Hematopoietic multipotent progenitor cell treated with erythropoietin and hydrocortisone succinate and interleukin-3 and kit ligand, for 6 days (in vitro differentiated cells): ENCODE results near the gene SCN8A.
"Not testable (repeated sequence)": the region's sequence is repeated elsewhere in the genome, so short reads cannot be mapped to it uniquely, and the experiment has no call there.

Experiments used
- DNase-seq: peaks from one replicate; pipeline ENCODE4 v3.0.0-alpha.2; 2015

The SCN8A gene

GRCh38 chr12:51591016-51591901 is at the start of gene SCN8A:
Gene SCN8A, plus strand, starts transcription at chr12:51591233. Its CDS starts 71,585 bp downstream, at chr12:51662818.
- peak; percentile 39 for DNase-seq

GRCh38 chr12:51546097-51546496 is 44.9 kb upstream of the SCN8A start:
- no peak for DNase-seq

DNA sequence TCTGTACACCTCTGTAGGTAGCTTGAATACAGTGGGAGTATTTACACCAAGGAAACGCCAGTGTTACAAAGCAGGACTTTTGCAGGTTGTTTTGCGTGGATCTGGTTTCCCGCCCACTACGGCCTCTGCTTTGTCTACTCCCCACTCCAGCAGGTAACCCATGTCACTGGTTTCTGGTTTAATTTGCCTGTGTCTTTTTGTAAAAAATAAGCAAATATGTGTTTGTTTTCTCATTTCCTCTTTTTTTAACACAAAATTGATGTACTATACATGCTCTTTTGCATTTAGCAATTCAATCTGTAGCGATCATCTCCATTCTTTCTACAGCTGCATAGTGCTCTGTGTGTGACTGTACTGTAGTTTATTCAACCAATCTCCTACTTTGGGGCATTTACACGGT is 43.4 kb upstream of the SCN8A start:
- no peak for DNase-seq

GRCh38 chr12:51548241-51548640 is 42.8 kb upstream of the SCN8A start:
- DNase-seq, result no peak

DNA sequence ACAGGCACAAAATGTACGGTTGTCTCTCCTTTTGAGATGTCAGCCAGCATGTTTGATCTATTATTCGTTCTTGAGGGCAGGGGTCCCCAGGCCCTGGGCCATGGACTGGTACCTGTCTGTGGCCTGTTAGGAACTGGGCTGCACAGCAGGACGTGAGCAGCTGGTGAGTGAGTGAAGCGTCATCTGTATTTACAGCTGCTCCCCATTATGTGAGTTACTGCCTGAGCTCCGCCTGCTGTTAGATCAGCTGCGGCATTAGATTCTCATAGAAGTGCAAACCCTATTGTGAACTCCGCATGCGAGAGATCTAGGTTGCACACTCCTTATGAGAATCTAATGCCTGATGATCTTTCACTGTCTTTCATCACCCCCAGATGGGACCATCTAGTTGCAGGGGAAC is 41.4 kb upstream of the SCN8A start:
- DNase-seq, result no peak

- not testable (repeated sequence) for DNase-seq
Observed at GRCh38 chr12:51568271-51569032, 22.6 kb upstream of the SCN8A start.

DNA sequence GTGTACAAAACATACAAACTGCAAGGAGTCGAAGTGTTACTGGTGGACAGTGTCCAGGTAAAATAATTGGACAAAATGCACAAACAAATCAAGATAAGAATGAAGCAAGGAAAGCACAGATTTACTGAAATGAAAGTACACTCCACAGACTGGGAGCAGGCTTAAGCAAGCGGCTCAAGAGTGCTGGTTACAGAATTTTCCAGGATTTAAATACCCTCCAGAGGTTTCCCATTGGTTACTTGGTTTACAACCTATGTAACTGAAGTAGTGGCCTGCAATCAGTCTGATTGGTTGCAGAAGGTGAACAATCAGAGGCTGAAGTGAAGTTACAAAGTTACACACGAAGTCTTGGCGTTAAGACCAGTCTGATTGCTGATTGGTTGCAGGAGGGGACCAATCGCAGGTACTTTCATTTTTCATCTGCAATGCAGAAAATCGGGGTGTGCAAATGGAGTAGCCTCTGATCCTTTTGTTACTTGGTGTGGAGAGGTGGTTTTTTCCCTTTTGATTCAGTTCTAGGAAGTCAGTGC is 11.6 kb upstream of the SCN8A start:
- DNase-seq, result no peak

DNA sequence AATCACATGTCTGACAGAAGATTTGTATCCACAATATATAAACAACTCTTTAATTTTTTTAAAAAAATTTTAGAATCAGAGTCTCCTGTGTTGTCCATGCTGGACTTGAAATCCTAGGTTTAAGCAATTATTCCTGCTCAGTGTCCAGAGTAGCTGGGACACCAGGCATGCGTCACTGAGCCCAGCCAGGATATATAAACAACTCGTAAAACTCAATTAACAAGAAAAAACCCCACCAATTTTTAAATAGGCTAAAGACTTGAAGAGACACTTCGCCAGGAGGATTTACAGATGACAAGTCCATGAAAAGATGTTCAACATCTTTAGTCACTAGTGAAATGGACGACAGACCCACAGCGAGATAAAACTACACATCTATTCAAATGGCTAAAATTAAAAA is 2.0 kb upstream of the SCN8A start:
- no peak for DNase-seq

- DNase-seq, result no peak
Observed at GRCh38 chr12:51589557-51590176, 1.4 kb upstream of the SCN8A start.

GRCh38 chr12:51590347-51591015 is 552 bp upstream of the SCN8A start:
- peak; percentile 78 for DNase-seq

DNA sequence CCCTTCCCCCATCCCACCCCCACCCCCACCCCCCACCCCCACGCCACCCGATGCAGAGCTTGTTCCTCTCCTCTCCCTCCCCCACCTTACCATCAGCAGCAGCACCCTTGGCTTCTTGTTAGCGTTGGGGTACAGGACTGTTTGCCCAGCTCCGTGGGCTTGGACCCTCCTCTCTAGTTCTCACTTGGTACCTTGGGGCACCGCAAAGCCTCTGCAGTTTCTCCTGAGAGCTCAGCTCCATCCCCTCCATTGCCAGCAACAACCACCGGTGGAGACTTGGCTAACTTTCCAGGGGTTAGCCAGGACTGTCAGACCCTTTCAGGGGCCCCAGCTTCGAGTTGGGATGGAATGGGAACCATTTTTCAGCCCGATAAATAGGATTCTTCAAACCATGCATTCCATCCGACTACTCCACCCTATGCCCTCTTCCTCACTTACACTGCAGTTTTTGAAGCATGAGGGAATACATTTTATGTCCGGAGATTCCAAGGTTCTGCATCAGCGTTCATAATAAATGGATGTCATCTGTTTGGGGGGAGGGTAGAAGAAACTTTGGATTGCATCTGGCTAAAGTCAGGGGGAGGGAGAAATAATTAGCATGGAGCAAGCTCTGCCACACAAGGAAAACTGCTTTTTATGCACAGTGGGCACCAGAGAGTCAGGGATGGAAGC is 1.1 kb downstream of the SCN8A start:
- no peak for DNase-seq

- DNase-seq, result no peak
Observed at GRCh38 chr12:51593021-51593420, 2.0 kb downstream of the SCN8A start.

DNA sequence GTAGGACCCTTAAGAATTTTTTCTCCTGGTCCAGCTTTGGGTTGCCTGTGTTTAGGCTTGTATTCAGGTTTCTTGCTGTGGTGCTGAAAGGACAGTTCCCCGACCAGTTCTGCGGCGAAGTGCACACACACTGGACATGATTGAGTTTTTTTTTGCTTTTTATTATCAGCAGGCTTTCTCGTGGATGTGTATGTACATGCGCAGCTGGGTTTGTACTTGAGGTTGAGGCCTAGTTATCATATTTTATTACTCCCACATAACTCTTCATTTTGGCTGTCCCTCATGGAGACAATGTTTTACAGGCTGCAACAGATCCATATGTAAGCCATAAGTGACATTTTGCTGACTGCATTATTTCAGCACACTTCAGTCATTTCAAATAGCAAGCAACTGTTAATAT is 2.5 kb downstream of the SCN8A start:
- peak; percentile 69 for DNase-seq

DNA sequence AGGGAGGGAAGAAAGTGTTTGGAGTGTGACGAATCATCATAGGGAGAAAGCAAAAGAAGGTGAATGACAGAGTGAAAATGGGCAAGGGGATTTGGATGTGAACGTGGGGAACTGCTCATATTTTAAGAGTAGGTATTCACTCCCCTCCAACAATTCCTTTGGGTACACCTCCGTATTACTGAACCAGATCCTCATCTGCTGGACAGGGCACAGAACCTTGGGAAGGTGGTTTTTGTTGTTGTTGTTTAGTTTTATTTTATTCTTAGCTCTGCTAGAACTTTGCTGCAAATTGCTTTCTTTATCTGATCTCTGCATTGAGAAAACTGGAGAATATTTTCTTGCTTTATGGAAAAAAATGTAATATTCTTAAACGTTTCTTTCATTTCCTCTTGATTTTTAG is 7.1 kb downstream of the SCN8A start:
- no peak for DNase-seq

DNA sequence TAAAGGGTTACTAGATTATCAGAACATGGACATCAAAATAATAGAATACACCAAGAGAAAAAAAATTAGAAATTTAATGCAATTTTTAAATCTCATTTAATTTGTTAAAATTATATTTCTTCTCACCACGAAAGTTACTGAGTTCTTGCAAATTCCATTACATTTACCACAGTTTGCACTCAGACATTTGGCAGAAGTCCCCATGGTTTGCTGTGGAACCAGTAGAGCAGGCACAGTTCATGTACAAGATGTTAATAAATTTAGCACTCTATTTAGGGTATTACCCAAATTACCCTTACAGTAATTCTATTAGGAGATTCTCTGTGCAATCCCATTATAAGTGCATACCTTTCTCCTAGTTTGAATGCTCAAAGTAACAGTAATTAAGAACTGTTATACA is 9.7 kb downstream of the SCN8A start:
- DNase-seq, result no peak

DNA sequence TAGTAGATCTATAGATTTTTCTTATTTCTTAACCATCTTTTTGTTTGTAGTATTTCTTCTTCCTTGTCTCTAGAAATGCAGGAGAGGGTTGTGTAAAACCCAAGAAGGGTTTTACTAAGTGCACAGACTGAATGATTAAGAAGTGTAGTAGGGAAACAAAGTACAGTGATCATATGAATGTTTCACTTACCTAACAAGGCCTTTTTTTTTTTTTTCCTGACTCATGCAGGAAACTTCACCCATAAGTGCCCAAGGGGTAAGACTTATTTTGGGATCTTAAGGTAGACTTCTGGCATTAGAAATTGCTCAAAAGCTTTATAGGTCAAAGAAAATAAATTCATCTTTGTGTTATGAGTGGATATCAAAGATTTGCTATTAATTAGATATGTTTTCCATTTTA is 10.2 kb downstream of the SCN8A start:
- no peak for DNase-seq

DNA sequence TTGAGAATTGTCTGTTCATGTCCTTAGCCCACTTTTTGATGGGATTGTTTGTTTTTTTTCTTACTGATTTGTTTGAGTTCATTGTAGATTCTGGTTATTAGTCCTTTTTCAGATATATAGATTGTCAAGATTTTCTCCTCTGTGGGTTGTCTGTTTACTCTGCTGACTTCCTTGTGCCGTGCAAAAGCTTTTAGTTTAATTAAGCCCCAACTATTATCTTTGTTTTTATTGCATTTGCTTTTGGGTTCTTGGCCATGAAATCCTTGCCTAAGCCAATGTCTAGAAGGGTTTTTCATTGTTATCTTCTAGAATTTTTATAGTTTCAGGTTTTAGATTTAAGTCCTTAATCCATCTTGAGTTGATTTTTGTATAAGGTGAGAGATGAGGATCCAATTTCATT is 14.9 kb downstream of the SCN8A start:
- not testable (repeated sequence) for DNase-seq

- not testable (repeated sequence) for DNase-seq
Observed at GRCh38 chr12:51607197-51607596, 16.2 kb downstream of the SCN8A start.

- no peak for DNase-seq
Observed at GRCh38 chr12:51620448-51620847, 29.4 kb downstream of the SCN8A start.

DNA sequence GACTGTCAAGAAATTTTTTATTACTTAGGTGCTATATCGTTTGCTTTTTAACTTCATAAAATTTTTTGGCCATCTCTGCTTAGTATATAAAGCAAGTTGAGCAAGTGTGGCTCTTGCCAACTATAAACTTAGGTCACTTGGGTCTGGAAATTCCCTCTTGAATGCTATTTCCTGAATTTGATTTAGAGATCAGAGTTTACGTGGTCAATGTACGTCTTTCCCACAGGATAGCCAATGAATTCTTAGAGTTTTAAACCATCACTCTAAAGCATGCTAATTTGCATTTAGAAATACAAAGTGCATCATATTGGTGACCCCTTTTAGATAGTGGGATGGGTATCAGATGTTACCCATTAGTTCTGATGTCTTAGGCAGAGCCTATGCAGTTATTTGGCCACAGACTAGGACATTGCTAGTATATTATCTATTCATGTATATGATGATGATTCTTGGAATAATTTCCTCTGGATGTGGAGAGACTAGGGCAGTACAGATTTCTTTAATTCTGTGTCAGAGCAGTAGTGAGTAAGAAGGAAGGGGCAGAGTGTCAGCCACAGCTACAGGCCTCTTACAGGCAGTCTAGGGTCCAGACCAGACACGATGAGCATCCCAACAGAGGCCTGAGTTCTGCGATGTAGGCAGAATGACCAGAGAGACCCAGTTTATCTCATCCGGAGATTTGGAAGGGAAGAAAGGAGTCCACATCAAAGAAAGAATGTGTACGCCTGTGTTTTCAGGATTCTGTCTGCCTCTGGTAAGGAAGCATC is 30.3 kb downstream of the SCN8A start:
- DNase-seq, result no peak

GRCh38 chr12:51622564-51622963 is 31.5 kb downstream of the SCN8A start:
- no peak for DNase-seq
